OCI-M2 (cell line): ENCODE measurements around the gene EHD3.

Experiments
- DNase-seq: peaks from one replicate; lab custom pipeline; 2025; ENCODE audit not compliant: unreplicated experiment; lab: John Stamatoyannopoulos, UW

The EHD3 gene

DNA sequence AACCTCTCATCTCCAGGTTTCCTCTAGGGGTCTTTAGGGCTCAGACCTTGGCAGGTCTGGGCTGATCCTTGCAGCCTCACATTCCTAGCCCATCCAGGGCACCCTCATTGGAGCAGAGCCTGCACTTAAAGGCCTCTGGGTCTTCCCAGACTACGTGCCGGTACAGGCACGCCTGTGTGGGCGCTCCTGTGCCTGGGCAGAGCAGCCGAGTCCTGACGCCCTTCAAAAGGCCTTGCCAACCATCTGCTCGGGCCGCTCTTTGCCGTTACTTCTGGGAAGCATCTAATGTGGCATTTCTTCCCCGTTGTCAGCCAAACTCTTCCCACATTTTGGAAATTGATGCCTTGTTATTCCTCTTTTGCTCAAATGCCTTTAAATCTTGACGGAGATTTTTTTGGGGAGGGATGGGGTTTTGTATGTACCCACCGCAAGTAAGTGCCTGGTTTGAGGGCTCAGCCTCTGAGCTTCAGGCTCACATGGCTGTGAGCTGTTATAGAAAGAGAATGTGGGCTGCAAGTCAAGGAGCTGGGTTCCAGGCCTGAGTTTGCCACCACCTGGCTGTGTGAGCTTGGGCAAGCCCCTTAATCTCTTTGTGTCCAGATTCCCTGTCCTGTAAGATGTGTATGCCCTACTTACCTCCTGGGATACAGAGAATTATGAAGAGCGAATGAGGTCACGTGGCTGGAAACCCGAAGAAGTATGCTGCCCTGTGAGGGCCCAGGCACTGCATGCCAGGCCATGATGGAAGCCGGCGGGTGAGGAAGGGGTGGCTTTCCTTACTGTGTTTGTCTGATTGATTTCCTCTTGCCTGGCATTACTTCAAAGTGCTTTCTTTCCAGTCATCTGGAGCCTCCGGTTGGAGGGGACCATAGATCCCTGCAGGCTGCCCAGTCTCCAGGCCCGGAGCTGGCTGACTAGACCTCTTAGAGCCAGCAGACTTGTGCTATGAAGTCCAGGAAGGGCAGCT lies 20.6 kb downstream of the EHD3 start:
- no peak for DNase-seq

DNA sequence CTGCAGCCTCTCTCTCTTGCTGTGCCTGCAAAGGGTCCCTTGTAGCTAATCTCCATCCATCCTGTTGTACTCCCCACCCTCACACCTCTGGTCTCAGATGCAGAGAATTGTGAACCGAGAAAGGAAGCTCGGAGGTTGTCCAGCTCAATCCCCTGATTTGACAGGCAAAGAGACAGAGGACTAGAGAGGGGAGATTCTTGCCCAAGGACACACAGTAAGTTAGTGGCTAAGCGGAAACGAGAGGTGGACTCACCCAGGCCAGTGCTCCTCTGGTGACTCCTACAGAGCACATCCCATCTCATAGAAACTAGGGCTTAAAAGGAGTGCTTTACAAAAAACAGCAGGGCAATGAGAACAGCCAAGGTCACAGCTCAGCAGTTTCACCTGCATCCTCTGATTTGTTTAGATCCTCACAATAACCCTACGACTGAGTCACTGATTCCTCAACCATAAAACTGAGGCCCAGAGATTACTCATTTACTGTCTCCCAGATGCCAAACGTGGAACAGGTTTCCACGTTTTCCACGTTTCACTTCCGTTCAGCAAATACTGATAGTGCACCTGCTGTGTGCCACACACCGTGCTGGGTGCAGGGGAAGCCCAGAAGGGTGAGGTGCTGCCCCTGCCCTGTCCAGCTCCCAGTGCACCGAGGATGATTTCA lies 22.1 kb downstream of the EHD3 start:
- no peak for DNase-seq

- DNase-seq = no peak
Measured at GRCh38 chr2:31256611-31257382, 22.8 kb downstream of the EHD3 start.

GRCh38 chr2:31258351-31258750 lies 24.4 kb downstream of the EHD3 start:
- DNase-seq = no peak

DNA sequence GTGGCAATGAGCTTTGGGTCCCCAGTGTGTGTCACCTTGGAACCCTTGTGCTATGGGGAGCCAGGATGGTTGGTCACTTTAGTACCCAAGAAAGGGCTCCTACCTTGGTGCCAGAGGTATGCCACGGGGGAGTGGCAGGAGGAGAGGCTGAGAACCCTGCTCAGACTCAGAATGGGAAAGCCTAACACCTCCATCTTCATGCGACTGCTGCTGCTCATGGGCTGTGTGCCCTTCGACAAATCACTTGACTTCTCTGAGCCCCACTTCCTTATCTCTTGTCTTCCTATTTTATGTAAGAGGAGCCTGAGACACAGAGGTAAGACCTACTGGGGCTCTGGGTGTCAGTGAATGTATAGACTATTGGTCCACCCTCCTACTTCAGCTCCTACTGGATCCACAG lies 25.1 kb downstream of the EHD3 start:
- DNase-seq = no peak

- DNase-seq = no peak
Measured at GRCh38 chr2:31260870-31261269, 26.9 kb downstream of the EHD3 start.

DNA sequence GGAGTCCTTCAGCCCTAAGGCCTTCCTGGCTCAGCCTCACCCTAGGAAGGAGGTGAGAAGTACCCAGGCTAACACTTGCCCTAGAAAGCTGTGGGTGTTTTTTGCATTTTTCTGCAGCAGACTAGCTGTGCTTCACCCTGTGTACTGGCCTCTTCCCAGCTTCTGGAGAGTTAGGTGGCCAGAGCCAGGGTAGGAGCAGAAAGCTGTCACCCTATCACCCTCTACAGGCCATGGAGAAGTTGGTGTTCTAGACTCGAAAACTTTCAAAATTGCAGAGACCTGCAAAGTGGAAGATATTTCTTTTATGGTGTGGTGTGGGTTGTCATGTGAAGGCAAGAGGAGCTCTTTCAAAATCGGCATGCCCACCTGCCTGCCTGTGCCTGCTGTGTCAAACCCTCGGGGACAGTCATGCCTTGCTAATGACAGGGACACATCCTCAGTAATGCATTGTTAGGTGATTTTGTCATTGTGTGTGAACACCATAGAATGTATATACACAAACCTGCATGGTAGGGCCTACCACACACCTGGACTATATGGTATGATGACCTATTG lies 29.8 kb downstream of the EHD3 start:
- no peak for DNase-seq

GRCh38 chr2:31265234-31265633 lies 31.3 kb downstream of the EHD3 start:
- no peak for DNase-seq

- DNase-seq = no peak
Measured at GRCh38 chr2:31266804-31267203, 32.9 kb downstream of the EHD3 start.

DNA sequence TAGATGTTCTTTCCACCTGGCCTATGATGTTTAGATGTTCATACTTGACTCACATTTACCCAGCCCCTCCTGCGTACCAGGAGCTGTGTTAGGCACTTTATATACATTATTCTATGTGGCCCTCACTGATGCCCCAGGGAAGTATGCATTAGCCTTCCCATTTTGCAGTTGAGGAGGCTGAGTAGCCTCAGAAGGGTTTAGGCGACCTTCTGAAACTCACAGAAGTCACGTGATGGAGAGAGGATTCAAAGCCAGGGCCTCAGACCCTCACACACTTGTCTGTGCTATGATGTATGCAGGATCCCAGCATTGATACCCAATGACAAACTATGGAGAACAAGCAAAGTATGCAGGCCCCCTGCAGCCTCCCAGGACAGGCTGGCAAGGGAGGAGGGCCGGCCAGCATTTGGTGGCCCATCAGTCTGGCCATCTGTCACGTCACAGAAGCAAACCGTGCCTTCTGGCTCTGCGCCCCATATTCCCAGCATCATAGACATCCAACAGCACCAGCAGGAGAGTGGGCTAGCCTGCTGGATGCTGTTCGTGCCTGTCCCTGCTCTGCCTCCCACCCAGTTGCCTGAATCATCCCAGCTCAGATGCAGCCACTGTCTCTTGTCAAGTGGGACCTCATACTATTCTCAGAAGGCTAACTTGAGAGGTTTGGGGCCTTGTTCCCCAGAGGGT lies 33.6 kb downstream of the EHD3 start:
- no peak for DNase-seq

GRCh38 chr2:31268344-31268743 lies 34.4 kb downstream of the EHD3 start:
- DNase-seq = no peak

DNA sequence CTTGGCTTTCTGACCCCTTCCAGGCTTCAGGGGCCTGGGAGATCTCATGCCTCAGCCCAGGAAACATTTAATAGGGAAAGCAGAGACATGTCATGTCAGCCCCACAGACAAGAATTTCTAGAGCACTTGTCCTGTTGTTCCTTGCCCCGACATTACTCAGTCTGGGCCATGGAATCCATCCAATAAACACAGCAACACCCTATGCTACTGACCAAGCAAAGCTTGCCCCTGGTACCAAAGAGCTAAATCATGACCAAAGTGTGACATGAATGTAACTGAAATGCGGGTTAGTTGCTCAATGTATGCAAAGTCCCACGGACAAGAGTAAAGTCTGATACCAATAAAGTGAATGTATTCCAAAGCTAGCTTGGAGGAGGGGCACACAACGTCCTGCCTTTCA lies 35.1 kb downstream of the EHD3 start:
- no peak for DNase-seq

GRCh38 chr2:31270131-31270530 lies 36.2 kb downstream of the EHD3 start:
- DNase-seq = no peak

DNA sequence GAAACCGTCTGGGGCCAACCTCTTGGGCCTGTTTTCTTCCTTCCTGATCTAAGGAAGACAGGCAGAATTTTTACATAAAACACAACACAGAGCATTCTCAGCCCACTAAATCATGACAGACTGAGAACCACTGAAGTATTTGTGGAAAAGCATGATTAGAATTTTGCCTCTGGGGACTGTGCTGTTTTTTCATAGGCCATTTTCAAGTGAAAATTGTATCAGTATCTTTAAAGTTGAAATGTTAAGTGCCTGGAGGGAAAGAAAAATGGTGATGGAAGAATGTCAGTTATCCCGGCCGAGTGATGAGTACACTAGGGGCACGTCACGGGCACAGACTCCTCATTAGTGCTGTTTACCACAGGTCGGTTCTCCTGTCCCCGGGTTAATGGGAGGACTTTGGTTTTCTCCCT lies 36.9 kb downstream of the EHD3 start:
- no peak for DNase-seq

GRCh38 chr2:31271851-31272267 lies 37.9 kb downstream of the EHD3 start:
- no peak for DNase-seq

GRCh38 chr2:31274401-31275075 lies 40.6 kb downstream of the EHD3 start:
- DNase-seq = no peak

- DNase-seq = no peak
Measured at GRCh38 chr2:31275976-31276375, 42.0 kb downstream of the EHD3 start.

DNA sequence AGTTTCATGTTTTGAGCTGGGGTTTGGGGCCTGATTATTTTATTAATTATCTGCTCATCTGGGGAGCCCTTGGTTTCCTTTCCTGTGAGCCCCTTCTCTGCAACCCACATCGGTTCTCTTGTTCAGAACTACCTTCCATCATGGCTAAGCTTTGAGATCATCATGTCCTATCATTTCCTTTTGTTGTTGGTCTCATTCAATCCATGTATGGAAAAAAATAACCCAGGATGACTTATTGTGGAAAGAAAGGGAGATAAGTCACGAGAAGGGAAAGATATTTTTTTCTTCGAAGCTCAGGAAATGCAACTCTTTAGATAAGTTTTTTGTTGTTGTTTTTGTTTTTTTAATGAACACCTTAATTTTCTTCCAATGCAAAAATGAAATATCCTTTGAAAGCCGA lies 43.7 kb downstream of the EHD3 start:
- DNase-seq = no peak

DNA sequence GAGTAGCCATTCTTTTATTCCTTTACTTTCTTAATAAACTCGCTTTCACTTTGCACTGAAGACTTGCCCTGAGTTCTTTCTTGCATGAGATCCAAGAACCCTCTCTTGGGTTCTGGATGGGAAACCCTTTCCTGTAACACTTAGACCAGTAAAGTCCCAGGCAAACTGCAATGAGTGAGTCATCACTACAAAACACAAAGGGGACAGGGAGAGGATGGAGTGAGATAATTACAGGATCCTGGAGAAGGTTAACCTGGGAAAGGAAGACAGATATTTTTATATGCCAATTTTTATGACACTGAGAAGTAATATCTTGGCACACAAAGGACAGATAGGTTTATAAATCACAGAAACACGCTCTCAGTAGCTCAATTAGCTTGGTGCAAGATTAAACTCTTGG lies 48.7 kb downstream of the EHD3 start:
- no peak for DNase-seq
